IMR-90 (cell line): ENCODE data around the gene GPC5.

ENCODE experiments used
- CEBPB ChIP-seq: IDR thresholded peaks from 2 replicates; pipeline ENCODE4 v1.6.1; 2012; ENCODE audit warnings: low read depth, low read length, improper control_type of control experiment
- CTCF ChIP-seq: conservative IDR thresholded peaks from 2 replicates; pipeline ENCODE4 v1.5.1; 2012; ENCODE audit warnings: mild to moderate bottlenecking, low read depth, low read length, improper control_type of control experiment
- ELK1 ChIP-seq: fragments of 150-350 bp; IDR thresholded peaks from 2 replicates; pipeline ENCODE4 v1.6.1; 2016; ENCODE audit warnings: low read depth, mild to moderate bottlenecking, low read length, moderate library complexity, borderline replicate concordance
- MAFK ChIP-seq: IDR thresholded peaks from 2 replicates; pipeline ENCODE4 v1.6.1; 2012; ENCODE audit warnings: low read depth, low read length, improper control_type of control experiment
- MXI1 ChIP-seq: IDR thresholded peaks from 2 replicates; pipeline ENCODE4 v1.6.1; 2012; ENCODE audit warnings: low read depth, mild to moderate bottlenecking, low read length, moderate library complexity, borderline replicate concordance
- POLR2A ChIP-seq: IDR thresholded peaks from 2 replicates; pipeline ENCODE4 v1.6.1; 2012; ENCODE audit warnings: mild to moderate bottlenecking, low read depth, low read length
- RAD21 ChIP-seq: IDR thresholded peaks from 2 replicates; pipeline ENCODE4 v1.6.1; 2012; ENCODE audit warnings: low read length, improper control_type of control experiment
- RCOR1 ChIP-seq: IDR thresholded peaks from 2 replicates; pipeline ENCODE4 v1.6.1; 2012; ENCODE audit warnings: mild to moderate bottlenecking, low read length, improper control_type of control experiment; ENCODE audit not compliant: insufficient replicate concordance
- SMC3 ChIP-seq: fragments of 150-350 bp; IDR thresholded peaks from 2 replicates; pipeline ENCODE4 v1.6.1; 2016; ENCODE audit warnings: low read depth, mild to moderate bottlenecking, antibody characterized with exemption, low read length, moderate library complexity
- USF2 ChIP-seq: fragments of 150-350 bp; IDR thresholded peaks from 2 replicates; pipeline ENCODE4 v1.6.1; 2017; ENCODE audit warnings: mild to moderate bottlenecking, antibody characterized with exemption, low read length, low read depth

- no peak for TF ChIP-seq CTCF
- no peak for TF ChIP-seq ELK1
- TF ChIP-seq MAFK = no peak
- no peak for TF ChIP-seq CEBPB
- TF ChIP-seq USF2 = no peak
- no peak for TF ChIP-seq POLR2A
- no peak for TF ChIP-seq RCOR1
- TF ChIP-seq SMC3 = no peak
- no peak for TF ChIP-seq RAD21
- no peak for TF ChIP-seq MXI1
Observed at GRCh38 chr13:92694047-92694446, 1295.6 kb downstream of the GPC5 start.
